Astrocyte of the cerebellum (primary cell): ENCODE data around the gene QRICH1.

Experiments used
- DNase-seq: peaks from one replicate; pipeline ENCODE4 v3.0.0-alpha.2; 2011; ENCODE audit warnings: low read depth
- H3K4me3 ChIP-seq: 2 replicates; pipeline ENCODE4 v1.5.1; 2011; ENCODE audit warnings: mild to moderate bottlenecking, low read depth, low read length, moderate library complexity
- CTCF ChIP-seq: IDR thresholded peaks from 2 replicates; pipeline ENCODE4 v1.5.1; 2012; ENCODE audit warnings: low read length, low read depth, moderate library complexity, mild to moderate bottlenecking; ENCODE audit errors: missing control alignments
- in situ Hi-C: cut with HindIII; loops from 2 replicates; pipeline ENCODE4 v1.10.0; 2017; ENCODE audit warnings: low sequenced_read_pairs

Gene QRICH1

GRCh38 chr3:49030321-49030720 is 63.5 kb downstream of the QRICH1 start:
- in situ Hi-C loops = no loop called here
- DNase-seq = no peak
- TF ChIP-seq CTCF = no peak
- no peak overlapping the region for H3K4me3 ChIP-seq

GRCh38 chr3:49029563-49029884 is 64.3 kb downstream of the QRICH1 start:
- peak overlapping the region; percentile 87 for H3K4me3 ChIP-seq
- no peak for DNase-seq
- in situ Hi-C loops = no loop called here
- TF ChIP-seq CTCF = no peak

GRCh38 chr3:49028673-49029562 is 65.0 kb downstream of the QRICH1 start, which contains the start of gene IMPDH2:
TSS of gene IMPDH2 (minus strand) at chr3:49029398. CDS start at chr3:49029350, 48 bp downstream.
- DNase-seq = peak; percentile 76
- TF ChIP-seq CTCF = peak; percentile 8
- H3K4me3 ChIP-seq = peak within 1 kb of the TSS; percentile 87
- in situ Hi-C loops = no loop called here

GRCh38 chr3:49028298-49028672 is 65.6 kb downstream of the QRICH1 start:
- no peak for TF ChIP-seq CTCF
- no peak for DNase-seq
- peak overlapping the region; percentile 87 for H3K4me3 ChIP-seq
- in situ Hi-C loops = no loop called here

- H3K4me3 ChIP-seq = no peak overlapping the region
- no peak for DNase-seq
- in situ Hi-C loops = no loop called here
- TF ChIP-seq CTCF = no peak
Observed at GRCh38 chr3:49027634-49028033, 66.2 kb downstream of the QRICH1 start.

GRCh38 chr3:49026536-49026935 is 67.3 kb downstream of the QRICH1 start:
- no peak for DNase-seq
- H3K4me3 ChIP-seq = no peak overlapping the region
- TF ChIP-seq CTCF = no peak
- in situ Hi-C loops = no loop called here
